HL-60/S4 (cell line): ENCODE measurements around the gene COX11.

Source experiments
- in situ Hi-C: fragments of 300-500 bp; cut with MboI; formaldehyde crosslinking; loops from 2 replicates; pipeline ENCODE4 v1.14.3; 2022; ENCODE audit warnings: low sequenced_read_pairs

Gene COX11

DNA sequence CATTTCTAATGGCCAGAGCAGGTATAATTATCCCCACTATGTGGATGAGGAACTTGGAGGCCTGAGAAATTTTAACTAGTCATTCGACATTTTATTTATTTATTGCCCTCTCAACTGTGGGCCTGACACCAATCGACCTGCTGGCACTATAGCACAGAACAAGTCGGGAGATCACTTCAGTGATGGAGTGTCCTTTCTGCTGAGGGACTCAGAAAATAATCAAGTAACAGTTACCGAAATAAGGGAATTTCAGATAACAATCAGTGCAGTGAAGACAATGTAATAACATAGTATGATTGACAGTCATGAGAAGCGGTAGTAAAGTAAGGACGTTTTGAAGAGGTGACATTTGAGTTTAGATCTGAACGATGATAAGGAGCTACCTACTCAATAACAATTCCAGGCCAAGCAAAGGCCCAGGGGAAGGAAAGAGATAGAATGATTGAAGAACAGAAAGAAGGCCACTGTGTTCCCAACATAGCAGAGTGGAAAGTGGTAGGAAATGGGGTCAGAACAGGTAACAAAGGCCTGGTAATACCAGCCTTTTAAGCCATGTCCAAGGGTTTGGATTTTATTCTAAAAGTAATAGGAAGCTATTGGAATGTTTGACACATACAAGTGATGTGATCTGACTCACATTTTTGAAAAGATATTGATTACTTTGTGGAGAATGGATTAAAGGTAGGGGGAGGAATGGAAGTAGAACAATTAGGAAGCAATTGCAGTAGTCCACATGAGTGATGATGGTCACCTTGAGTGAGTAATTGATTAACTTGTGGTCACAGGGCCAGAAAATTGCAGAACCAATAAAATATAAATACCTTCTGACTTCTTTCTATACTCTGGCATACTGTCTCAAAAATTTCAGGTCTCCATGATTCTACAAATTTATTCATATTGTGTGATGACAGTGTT is 1.5 kb upstream of the COX11 start:
- in situ Hi-C loops: no loop called here

DNA sequence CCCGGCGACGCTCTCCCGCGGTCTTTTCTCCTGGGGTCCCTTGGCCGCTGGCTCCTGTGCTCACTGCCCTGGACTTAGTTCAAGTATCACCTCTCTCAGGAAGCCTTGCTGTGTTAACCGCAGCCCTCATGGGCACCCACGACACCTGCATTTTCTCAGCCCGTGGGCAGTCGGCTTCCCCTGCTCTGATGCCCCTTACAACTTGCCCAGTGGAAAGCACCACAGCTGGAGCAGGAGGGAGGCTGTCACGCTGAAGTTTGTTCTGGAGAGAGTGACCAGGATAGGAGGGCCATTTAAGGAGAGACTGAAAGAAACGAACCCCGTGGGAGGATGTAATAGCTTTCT is 506 bp upstream of the COX11 start:
- in situ Hi-C loops: no loop called here

DNA sequence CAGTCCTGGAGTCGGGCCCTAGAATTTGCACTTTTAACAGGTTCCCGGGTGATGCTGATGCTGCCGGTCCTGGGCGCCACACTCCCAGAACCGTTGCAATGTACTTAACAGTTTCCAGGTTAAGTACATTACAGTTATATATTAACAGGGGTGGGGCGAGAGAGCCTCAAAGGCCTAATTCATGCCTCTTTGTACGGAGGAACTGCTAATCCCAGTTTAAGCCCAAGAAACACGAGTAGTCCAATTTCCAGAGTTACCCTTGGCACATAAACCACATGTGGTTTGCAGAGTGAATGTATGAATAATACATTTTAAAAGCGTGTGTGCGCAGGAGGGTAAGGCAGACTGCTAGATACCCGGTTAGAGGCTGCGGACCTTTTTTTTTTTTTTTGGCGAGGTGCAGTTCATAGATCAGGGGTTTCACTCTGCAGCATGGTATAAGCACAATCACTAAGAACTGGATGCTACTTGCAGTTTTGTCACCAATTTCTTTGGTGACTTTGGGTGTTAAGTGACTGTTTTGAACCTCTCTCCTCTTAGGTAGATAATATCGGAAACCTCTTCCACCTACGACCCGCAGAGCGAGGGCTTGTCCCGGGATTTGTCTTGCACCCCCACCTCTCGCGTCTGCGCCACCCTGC is 713 bp downstream of the COX11 start:
- in situ Hi-C loops: no loop called here

DNA sequence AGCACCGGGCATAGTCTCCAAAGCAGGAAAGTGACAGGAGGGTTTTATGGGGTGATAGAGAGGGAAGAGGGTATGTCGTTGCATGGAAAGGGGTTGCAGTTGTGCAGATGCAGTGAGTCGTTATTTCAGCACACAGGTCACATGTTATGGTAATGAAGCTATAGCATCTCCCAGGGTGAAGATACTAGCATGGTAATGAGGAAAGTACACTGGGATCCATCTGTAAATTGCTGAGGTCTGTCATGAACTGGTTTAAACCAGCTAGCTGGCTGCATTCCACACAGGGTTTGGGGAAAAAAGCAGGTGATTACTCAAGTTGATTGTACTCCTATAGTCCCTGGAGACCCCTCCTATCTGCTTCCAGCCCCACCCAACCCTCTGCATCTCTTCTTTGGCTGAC is 11.7 kb downstream of the COX11 start:
- in situ Hi-C loops: no loop called here

DNA sequence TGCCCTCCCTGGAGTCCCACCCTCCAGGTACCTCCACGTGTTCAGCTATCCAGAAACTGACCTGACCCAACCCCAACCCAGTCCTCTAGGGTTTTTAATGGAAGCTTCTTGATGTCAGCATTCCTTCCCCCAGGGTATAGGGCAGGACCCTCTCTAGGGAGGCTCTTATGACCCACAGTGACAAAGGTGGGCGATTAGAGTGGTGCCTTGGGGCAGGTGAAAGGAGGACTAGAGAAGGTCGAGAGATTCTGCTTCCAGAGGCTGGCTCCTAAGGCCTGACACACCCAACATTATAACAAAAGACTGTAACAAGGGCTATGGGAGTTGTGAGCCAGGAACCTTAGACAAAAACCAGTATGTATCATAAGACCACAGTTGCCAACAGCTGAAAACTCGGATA is 17.2 kb downstream of the COX11 start:
- in situ Hi-C loops: no loop called here

DNA sequence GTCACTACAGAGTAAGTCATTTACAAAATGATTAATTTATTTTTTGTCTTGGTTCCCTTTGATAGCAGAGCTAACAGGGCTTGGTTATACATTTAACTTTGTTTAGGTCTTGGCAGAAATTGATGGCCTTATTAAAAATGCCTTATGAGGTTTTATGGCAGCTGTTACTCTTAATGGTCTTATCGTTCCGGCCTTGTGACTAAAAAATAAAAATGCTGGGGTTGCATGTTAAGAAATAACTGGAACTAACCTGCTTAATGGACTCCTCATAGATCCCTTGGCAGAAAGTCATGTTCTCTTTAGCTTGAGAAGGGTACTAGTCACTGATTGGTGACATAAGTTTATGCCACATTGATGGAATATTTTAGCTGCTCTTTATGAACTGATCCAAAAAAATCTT is 18.3 kb downstream of the COX11 start:
- in situ Hi-C loops: no loop called here

DNA sequence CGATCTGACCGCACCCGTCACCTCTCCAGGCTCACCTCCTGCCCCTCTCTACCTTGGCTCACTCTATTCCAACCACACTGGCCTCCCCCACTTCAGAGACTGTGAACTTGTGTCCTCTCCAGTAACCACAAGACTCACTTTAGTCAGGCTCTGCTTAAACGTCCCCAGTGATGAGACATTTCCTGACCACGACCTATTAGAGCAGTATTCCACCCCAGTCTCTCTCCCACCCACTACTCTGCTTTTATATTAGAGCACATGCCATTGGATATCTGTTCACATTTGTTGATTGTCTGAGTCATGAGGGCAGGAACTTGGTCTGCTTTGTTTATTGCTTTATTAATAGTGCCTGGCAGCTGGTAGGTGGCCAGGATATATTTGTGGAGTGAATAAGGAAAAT is 20.1 kb downstream of the COX11 start:
- in situ Hi-C loops: no loop called here

DNA sequence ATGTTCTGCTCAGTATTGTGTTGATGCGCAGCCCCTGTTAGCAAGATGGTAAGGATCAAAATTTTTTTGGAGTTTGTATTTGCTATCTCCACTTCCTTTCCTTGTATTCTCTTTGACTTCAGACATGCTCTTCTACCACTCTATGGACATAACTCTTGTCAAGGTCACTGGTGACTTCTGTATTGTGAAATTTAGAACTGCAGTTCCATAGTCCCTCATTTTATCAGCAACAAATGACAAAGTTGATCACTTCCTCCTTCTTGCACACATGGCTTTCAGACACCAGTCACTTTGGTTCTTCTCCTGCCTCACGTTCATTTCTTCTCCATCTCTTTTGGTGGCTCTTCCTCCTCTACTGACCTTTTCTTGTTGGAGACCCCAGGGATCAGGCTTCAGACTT is 21.1 kb downstream of the COX11 start:
- in situ Hi-C loops: no loop called here

DNA sequence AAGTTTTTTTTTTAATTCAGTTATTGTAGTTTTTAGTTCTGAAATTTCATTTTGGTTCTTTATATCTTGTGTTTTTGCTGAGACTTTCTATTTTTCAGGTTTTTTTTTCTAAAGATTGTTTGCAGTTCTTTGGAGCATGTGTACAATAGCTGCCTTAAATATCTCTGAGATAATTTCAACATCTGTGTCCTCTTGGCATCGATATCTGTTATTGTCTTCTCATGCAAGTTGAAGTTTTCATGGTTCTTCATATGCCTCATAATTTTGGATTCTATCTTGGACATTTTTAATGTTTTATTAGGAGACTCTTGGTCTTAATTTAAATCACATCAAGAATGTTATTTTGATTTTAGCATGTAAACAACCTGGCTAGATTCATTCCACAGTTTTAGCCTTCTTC is 22.8 kb downstream of the COX11 start:
- in situ Hi-C loops: no loop called here

DNA sequence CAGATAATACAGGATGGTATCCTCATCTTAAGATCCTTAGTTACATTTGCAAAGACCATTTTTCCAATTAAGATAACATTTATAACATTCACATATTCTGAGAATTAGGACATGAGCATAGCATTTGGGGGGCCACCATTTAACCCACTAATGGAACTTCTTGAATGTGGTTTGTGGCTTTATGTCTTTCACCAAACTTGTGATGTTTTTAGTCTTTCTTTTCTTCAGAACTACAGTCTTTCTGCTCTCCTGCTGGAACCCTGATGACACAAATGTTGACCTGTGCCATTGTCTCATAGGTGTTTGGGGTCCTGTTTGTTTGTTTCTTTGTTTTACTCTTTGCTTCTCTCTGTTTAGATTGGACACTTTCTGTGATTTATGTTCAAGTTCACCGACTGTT is 23.2 kb downstream of the COX11 start:
- in situ Hi-C loops: no loop called here

DNA sequence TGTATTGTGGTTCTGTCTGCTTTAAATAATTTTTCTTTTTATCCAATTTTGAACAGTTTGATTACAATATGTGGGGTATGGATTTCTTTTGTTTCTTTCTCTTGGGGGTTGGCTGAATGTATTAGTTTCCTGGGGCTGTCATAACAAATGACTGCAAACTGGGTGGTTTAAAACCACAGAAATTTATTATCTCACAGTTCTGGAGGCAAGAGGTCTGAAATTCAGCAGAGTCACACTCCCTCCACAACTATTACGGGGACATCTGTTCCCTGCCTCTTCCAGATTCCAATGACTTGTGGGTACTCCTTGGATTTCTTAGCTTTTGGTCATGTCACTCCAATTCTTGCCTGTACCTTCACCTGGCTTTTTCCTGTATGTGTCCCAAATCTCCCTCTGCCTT is 23.7 kb downstream of the COX11 start:
- in situ Hi-C loops: no loop called here

DNA sequence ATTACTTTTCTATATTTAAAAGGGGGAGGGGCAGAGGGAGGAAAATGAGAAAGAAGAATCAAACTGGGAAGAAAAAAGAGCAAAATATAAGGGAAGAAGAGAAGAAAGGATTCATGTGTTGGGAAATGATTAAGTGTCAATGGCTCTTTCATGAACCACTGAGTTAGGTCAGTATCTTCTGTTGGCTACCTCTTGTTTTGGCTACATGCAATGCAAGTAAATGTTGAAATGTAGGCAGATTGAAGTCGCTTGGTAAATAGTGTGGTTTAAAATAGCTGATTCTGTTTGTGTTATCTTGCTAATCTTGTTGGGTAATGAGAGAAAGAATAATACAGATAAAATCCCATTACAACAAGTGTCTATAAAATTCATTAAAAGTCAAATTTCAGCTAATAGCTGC is 27.2 kb downstream of the COX11 start:
- in situ Hi-C loops: no loop called here

DNA sequence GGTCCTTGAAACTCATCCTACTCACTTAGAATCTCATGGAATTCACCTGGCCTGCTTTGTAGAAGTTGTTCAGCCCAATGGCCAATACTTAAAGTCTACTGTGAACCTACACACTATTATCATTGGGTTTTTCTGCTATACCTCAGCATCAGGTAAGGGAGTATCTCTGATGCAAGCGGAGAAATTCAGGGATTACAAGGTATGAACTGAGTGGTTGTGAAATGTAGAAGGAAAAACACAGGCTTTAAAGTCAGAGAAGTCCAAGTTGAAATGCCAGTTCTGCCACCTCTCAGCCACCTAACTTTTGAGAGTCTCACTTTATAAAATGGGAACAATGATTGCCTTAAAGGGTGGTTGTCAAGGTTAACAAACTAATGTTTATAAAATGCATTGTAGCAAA is 31.0 kb downstream of the COX11 start:
- in situ Hi-C loops: no loop called here

DNA sequence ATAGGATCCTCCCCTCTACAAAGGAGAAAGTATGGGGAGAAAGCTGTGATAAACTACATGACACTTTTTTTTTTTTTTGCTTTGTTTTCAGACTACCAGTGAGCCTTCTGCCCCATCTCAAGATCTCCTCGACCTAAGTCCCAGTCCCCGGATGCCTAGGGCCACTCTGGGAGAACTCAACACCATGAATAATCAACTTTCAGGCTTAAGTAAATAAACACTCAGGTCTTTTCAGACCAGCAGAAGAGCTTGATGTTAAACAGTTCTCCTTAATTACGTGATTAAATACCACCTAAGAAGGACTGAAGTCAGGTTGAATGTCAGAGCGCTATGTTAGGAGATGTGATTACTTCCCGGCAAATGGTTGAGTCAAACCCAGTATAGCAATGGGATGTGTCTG is 31.4 kb downstream of the COX11 start:
- in situ Hi-C loops: no loop called here

DNA sequence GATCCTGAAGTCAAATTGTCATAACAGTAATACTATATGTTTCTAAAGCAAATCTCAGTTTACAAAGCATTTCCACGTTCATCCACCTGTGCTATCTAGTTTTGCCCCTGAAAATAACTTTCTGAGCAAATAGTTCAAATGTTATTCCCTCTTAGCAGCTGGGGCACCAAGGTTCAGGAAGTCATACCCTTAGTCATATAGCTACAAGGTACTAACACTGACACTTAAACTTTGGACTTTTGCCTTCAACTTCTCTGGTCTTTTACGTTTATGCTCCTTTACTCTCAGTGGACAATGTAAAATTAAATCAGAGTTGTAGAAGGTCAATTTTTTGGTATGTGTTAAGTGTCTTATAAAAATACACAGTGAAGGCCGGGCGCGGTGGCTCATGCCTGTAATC is 33.0 kb downstream of the COX11 start:
- in situ Hi-C loops: no loop called here

DNA sequence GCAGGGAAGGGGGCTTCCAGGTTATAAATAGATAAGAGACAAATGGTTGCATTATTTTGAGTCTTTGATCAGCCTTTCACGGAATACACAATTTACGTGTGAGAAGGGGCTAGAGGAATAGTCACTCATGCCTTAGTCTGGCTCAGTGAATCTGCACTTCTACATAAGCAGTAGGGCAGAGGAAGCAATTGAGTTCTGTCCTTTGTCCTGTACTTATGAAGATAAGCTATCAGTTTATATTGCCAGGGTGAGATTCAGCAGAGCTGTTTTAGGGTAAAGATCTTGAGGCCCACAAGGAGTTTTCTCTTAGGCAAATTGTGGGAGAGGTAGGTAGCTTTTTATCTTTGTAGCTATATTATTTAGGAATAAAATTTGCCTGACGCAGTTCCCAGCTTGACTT is 34.5 kb downstream of the COX11 start:
- in situ Hi-C loops: no loop called here

DNA sequence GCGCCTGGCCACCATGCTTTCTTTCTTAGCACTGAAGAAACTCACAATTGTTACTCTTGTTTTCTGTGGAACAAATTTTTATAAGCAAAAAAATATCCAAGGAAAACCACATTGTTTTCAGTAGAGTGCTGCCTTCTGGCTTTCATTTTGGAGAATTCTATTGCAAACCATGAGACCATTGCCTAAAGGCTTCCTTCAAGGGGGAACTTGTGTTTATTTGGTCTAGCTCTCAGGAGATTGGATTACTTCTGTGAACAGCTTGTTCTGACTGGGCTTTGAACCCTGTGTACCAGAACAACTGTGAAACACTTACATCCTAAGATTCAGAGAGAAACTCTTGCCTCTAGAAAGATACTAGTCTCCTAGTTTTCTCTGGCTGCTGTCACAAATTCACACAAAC is 35.7 kb downstream of the COX11 start:
- in situ Hi-C loops: no loop called here

DNA sequence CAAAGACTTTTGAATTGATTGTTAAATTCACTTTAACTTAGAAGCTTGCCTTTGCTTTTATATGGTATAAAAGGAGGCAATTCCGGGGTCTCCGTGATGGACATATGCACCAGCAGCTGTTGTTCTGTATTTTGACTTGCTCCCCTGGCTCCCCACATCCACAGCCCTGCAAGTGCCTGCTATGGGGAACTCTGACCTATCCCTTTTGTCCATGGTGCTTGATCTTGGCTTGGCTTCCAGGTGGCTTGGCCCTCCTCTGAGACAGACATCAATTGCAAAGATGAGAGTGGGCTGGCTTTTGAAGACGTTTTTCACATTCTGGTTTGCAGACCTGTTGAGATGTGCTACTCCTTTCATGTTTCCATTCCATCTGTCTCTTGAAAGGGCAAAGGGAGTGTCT is 40.9 kb downstream of the COX11 start:
- in situ Hi-C loops: no loop called here

DNA sequence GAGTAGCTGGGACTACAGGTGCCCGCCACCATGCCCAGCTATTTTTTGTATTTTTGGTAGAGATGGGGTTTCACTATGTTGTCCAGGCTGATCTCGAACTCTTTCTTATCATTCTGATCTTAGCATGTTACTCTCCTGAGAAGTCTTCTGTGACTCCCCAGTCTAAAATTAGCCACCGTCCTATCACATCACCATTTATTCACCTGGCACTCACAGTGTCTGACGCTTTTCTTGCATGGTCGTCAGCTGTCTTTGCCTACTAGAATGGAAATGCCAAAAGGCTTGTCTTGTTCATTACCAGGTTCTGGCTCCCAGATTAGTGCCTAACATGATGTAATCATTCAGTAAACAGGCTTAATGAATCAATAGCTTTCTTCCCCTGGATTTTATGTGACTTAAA is 44.0 kb downstream of the COX11 start:
- in situ Hi-C loops: no loop called here

DNA sequence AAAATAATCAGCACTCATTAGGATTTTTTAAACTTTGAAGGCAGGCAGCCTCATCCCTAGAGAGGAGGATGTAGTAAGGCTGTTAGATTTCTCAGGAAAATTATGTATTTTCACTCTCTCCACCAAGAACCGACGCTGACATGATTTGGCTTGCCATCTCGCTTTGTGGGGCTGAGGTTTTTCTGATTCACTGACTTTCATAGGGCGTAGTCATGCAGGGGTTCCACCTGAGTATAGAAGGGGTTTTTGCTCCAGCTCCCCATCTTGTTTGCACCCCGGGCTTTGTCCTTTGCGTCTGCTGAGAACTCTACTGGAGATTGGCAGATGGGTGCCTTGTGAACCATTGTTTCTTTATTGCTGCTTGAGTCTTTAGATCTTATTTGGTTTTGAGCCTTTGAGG is 47.6 kb downstream of the COX11 start:
- in situ Hi-C loops: no loop called here

DNA sequence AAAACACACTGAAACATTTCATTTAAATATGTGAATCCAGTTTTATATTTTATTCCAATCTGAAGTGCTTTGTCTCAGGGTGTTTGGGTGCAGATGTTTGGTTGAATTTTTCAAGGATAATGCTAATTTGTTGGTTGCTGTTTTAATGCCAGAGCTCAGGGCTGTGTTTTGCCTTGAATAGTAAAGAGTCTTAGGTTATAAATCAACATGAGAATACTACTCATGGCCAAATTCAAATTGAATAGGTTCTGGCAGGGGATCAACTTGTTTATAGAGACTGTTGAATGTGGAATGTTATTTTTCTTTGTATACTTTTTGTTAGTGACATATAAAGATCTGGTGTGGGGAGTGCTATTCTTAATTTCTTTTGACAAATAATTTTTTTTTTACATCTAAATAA is 49.0 kb downstream of the COX11 start:
- in situ Hi-C loops: no loop called here

DNA sequence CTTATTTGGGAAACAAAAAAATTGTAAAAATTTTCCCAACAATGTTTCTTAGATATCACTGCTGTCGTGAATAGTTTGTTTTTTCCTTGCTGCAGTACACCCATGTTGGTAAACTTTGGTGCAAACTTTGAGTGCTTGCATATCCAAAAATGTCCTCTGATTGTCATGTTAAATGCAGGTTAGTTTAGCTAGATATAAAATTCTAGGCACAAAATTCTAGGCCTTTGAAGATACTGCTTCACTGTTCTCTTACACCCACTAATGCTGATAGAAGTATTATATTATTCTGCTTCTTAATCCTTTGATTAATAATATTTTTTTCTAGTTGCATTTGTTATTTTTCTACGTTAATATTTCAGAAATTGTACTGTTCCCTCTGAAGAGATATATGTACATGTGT is 51.7 kb downstream of the COX11 start:
- in situ Hi-C loops: no loop called here
